Measurements from ENCODE around the gene SRSF5.
"Not testable (repeated sequence)": the region's sequence is repeated elsewhere in the genome, so short reads cannot be mapped to it uniquely, and the experiment has no call there.

Gene SRSF5

GRCh38 chr14:69808919-69809808, 42.2 kb downstream of the SRSF5 start:
- no peak for DNase-seq (ENCODE audit: low read depth in 3 of 3)

- DNase-seq (ENCODE audit: low read depth in 3 of 3) = no peak
Observed at GRCh38 chr14:69811227-69811867, 44.4 kb downstream of the SRSF5 start.

- DNase-seq (ENCODE audit: low read depth in 3 of 3) = no peak
Observed at GRCh38 chr14:69811868-69812252, 44.9 kb downstream of the SRSF5 start.

GRCh38 chr14:69812711-69813110, 45.8 kb downstream of the SRSF5 start:
- DNase-seq (ENCODE audit: low read depth in 3 of 3) = no peak

GRCh38 chr14:69813346-69813745, 46.4 kb downstream of the SRSF5 start:
- not testable (repeated sequence) for DNase-seq (ENCODE audit: low read depth in 3 of 3)

GRCh38 chr14:69814397-69814796, 47.5 kb downstream of the SRSF5 start:
- no peak for DNase-seq (ENCODE audit: low read depth in 3 of 3)

GRCh38 chr14:69815556-69815955, 48.6 kb downstream of the SRSF5 start:
- DNase-seq (ENCODE audit: low read depth in 3 of 3) = no peak

GRCh38 chr14:69816216-69816615, 49.3 kb downstream of the SRSF5 start:
- no peak for DNase-seq (ENCODE audit: low read depth in 3 of 3)

GRCh38 chr14:69818758-69819191, 51.8 kb downstream of the SRSF5 start:
- peak; percentile 1 to 37 (median 7) for DNase-seq (ENCODE audit: low read depth in 3 of 3)

- no peak for DNase-seq (ENCODE audit: low read depth in 3 of 3)
Observed at GRCh38 chr14:69819607-69820006, 52.7 kb downstream of the SRSF5 start.

- no peak for DNase-seq (ENCODE audit: low read depth in 3 of 3)
Observed at GRCh38 chr14:69820991-69821390, 54.0 kb downstream of the SRSF5 start.

All from stimulated activated CD4-positive, alpha-beta T cell treated with anti-CD3 and anti-CD28 coated beads, TNF-alpha, amount 100 ng/mL, for 4 hours (primary cell).